Neural progenitor cell (in vitro differentiated cells): ENCODE data around the gene CCDC171.
"Not testable (repeated sequence)": the region's sequence is repeated elsewhere in the genome, so short reads cannot be mapped to it uniquely, and the experiment has no call there.

Experiments used
- CTCF ChIP-seq: fragments of 200-600 bp; sonication (generic); IDR thresholded peaks from 2 replicates; pipeline ENCODE4 v1.5.1; 2017; ENCODE audit warnings: antibody characterized with exemption, mild to moderate bottlenecking
- EZH2 ChIP-seq: fragments of 200-600 bp; sonication (generic); IDR thresholded peaks from 2 replicates; pipeline ENCODE4 v1.6.1; 2017; ENCODE audit warnings: antibody characterized with exemption, mild to moderate bottlenecking, moderate library complexity
- EZH2phosphoT487 ChIP-seq: fragments of 200-600 bp; sonication (generic); IDR thresholded peaks from 2 replicates; pipeline ENCODE4 v1.6.1; 2017; ENCODE audit warnings: antibody characterized with exemption

DNA sequence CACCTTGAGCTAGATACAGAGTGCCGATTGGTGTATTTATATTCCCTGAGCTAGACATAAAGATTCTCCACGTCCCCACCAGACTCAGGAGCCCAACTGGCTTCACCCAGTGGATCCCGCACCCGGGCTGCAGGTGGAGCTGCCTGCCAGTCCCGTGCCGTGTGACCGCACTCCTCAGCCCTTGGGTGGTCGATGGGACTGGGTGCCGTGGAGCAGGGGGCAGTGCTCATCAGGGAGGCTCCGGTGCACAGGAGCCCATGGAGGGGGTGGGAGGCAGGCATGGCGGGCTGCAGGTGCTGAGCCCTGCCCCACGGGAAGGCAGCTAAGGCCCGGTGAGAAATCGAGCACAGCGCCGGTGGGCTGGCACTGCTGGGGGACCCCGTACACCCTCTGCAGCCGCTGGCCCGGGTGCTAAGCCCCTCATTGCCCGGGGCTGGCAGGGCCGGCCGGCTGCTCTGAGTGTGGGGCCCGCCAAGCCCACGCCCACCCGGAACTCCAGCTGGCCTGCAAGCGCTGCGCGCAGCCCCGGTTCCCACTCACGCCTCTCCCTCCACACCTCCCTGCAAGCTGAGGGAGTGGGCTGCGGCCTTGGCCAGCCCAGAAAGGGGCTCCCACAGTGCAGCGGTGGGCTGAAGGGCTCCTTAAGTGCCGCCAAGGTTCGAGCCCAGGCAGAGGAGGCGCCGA, 147.2 kb downstream of the CCDC171 start:
- TF ChIP-seq CTCF, EZH2, EZH2phosphoT487: not testable (repeated sequence)
